Thoracic aorta (tissue), 2 donors: ENCODE data around the gene CAPN7. TPM values are rescaled to one million over a fixed set of nuclear protein-coding genes. Genes with fewer than 3 reads are reported as not detected.
A peak's percentile ranks its signal among the peaks of the same experiment; 100 is the strongest.

ENCODE experiments used
- ATAC-seq: fragments of 150-250 bp; one replicate; pipeline ENCODE4 v1.8.0; 2017; ENCODE audit warnings: low read depth; ENCODE audit not compliant: insufficient number of reproducible peaks, low FRiP score
- DNase-seq: peaks from one replicate; pipeline ENCODE4 v3.0.0-alpha.2; 2020; ENCODE audit warnings: low spot score
- H3K27ac ChIP-seq, 2 donors: fragments of 200-600 bp; sonication (generic); 1 replicate in 1 of 2; 2 replicates in 1 of 2; pipeline ENCODE4 v1.5.1; 2016; ENCODE audit warnings: mild to moderate bottlenecking in 2 of 2, moderate library complexity in 2 of 2
- H3K27me3 ChIP-seq: fragments of 200-600 bp; sonication (generic); replicated peaks from 2 replicates; pipeline ENCODE4 v1.6.0; 2016; ENCODE audit warnings: mild to moderate bottlenecking; ENCODE audit not compliant: insufficient read depth
- H3K36me3 ChIP-seq: fragments of 200-600 bp; sonication (generic); one replicate; pipeline ENCODE4 v1.5.1; 2016
- H3K4me1 ChIP-seq, 2 donors: fragments of 200-600 bp; sonication (generic); 1 replicate in 1 of 2; 2 replicates in 1 of 2; pipeline versions ENCODE4 v1.5.1 to v1.6.0; 2016; ENCODE audit warnings: low read depth in 2 of 2, mild to moderate bottlenecking in 1 of 2; ENCODE audit not compliant: control insufficient read depth in 1 of 2
- H3K4me3 ChIP-seq: fragments of 200-600 bp; sonication (generic); 2 replicates; pipeline ENCODE4 v1.5.1; 2016; ENCODE audit warnings: mild to moderate bottlenecking
- H3K9me3 ChIP-seq: fragments of 200-600 bp; sonication (generic); 2 replicates; pipeline ENCODE4 v1.5.1; 2016
- total RNA-seq, 2 donors: library from RNA; depleted of rRNA; stranded (reverse); fragments of >200 nt; gene quantifications; one replicate each; pipeline versions ENCODE4 v1.1.0 to v1.2.3, GENCODE V29; 2016
- TF ChIP-seq, protein P1 (sequence below): fragments of 200-600 bp; sonication (generic); IDR thresholded peaks from one replicate; pipeline ENCODE4 v1.5.1; 2019; ENCODE audit warnings: antibody characterized with exemption

The CAPN7 gene
- total RNA-seq, 2 donors from 2014 or later: 40.1 to 73.8 TPM

DNA sequence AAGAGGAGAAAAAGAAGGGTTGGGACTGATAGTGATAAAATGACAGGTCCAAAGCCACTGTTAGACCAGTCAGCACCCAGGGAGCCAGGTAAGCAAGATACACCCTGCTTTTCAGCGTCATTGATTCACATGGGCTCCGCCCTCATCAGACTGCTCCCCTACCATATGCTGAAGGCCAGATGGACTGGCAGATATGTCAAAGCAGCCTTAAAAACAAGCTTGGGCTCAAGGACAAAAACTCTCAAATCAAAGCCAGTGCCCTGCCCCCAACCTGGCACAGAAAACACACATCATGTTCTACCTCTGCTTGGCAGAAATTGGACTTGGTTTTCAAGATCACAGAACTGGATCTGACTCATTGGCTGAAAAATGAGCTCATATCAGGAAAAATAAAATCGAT lies 93.0 kb downstream of the CAPN7 start:
- Histone ChIP-seq H3K4me1 (peaks cover 14 to 48% of the 10 kb centered on the region in 2 donors), H3K9me3 (no peaks in the 10 kb centered on the region), H3K27ac (peak overlapping the region in 1 of 2 donors; percentile 27), H3K27me3 (no peaks in the 10 kb centered on the region), H3K4me3 (no peak overlapping the region), H3K36me3 (no peaks in the 10 kb centered on the region)
- TF ChIP-seq, protein P1, sequence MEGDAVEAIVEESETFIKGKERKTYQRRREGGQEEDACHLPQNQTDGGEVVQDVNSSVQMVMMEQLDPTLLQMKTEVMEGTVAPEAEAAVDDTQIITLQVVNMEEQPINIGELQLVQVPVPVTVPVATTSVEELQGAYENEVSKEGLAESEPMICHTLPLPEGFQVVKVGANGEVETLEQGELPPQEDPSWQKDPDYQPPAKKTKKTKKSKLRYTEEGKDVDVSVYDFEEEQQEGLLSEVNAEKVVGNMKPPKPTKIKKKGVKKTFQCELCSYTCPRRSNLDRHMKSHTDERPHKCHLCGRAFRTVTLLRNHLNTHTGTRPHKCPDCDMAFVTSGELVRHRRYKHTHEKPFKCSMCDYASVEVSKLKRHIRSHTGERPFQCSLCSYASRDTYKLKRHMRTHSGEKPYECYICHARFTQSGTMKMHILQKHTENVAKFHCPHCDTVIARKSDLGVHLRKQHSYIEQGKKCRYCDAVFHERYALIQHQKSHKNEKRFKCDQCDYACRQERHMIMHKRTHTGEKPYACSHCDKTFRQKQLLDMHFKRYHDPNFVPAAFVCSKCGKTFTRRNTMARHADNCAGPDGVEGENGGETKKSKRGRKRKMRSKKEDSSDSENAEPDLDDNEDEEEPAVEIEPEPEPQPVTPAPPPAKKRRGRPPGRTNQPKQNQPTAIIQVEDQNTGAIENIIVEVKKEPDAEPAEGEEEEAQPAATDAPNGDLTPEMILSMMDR: no peak
- ATAC-seq: no peak
- DNase-seq: no peak

DNA sequence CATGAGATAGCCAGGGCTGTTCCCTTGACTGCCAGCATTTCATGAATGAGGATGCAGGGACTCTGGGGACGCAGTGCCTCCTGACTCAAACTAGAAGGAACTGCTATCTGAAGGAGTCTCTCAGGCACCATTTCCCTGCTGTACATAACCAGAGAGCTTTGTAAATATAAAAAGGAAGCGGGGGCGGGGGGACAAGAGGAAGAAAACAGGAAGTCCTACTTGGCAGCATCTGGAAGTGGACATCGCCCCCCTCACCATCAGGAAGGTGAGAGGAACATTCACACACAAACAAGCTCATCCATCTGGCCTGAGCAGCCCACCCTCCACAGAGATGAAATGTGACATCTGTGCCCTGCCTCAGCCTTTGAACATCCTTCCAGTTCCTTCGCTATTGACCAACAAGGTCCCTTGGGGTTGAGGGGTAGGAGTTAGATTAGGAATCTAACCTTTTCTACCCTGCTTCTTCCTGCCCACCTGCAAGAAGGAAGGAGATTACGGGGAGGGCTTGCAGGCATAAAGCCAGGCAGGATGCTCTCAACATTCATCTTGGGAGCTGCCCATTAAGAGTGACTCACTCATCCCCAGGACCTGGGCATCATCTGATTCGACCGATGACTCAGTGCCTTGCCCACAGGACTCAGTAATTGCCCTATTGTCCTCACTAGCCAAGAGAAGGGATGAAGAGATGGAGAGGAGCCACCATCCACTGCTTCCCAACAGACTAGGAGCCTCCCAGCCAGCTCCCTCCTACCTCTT lies 94.5 kb downstream of the CAPN7 start:
- H3K27ac ChIP-seq: peak overlapping the region in 1 of 2 donors; percentile 11
- TF ChIP-seq, protein P1: no peak
- no peak overlapping the region for H3K4me3 ChIP-seq
- H3K27me3 ChIP-seq: no peaks in the 10 kb centered on the region
- no peaks in the 10 kb centered on the region for H3K36me3 ChIP-seq
- peaks cover 14 to 41% of the 10 kb centered on the region in 2 donors for H3K4me1 ChIP-seq
- DNase-seq (peak; percentile 31), ATAC-seq (peak; percentile 32)
- no peaks in the 10 kb centered on the region for H3K9me3 ChIP-seq

DNA sequence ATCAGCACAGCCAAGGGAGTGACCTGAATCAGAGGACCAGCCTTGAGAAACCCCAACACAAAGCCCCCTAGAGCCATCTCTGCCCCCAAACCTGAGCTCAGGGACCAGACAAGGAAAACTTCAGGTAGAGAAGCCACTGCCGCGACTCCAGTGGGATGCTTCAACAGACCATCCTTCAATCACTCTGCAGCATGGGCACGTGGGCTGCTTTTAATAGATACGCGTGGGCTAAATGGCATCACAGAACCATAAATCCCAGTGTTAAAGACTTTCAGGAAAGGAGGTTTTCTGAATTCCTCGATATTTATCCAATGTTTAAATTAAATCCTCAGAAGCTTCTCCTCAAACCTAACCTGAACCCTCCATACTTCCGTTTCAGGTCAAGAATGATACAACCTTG lies 95.7 kb downstream of the CAPN7 start:
- Histone ChIP-seq H3K36me3 (no peaks in the 10 kb centered on the region), H3K9me3 (no peaks in the 10 kb centered on the region), H3K27ac (no peak overlapping the region), H3K4me3 (no peak overlapping the region), H3K4me1 (peaks cover 14 to 43% of the 10 kb centered on the region in 2 donors), H3K27me3 (no peaks in the 10 kb centered on the region)
- ATAC-seq (no peak), DNase-seq (no peak)
- TF ChIP-seq, protein P1: no peak

Other genes with a start within 250 kb of the CAPN7 start
- 10 to 100 TPM; 13.8 to 31.0 TPM for gene MRPS25, start 140.9 kb upstream of the CAPN7 start, total RNA-seq
- 10 to 100 TPM; 40.8 to 47.8 TPM for gene RBSN, start 107.1 kb upstream of the CAPN7 start, total RNA-seq
- gene SH3BP5, start 126.3 kb downstream of the CAPN7 start, total RNA-seq: 10 to 100 TPM; 47.2 to 82.4 TPM
- 10 to 100 TPM in 1 of 2 donors, 1 to 10 TPM in 1; 8.9 to 18.6 TPM for gene METTL6, start 221.3 kb downstream of the CAPN7 start, total RNA-seq
- gene EAF1, start 221.4 kb downstream of the CAPN7 start, total RNA-seq: 10 to 100 TPM; 22.7 to 34.3 TPM